ENCODE measurements around the gene DTD2.

The DTD2 gene

DNA sequence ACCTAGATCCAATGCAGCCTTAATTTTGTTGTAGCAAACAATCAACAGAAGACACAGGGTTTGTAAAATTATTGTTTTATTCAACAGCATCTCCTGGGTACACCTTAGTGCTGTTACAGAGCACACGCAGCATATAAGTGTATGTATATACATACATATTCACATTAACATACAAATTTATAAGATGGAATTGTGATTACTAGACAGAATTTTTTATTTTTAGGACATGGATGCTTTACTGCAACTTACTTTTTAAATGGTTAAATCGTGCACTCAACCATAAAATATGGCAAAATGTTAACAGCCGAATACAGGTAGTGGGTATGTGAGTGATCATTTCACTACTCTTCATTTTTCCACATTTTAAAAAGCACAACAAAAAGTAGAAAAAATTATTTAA, 53.6 kb downstream of the DTD2 start:
- no peak for TF ChIP-seq FOXP2 (optimal IDR thresholded peaks at IDR 0.05; ENCODE audit: borderline replicate concordance, extremely low read depth, extremely low read length, insufficient read depth)
- TF ChIP-seq, protein P1, sequence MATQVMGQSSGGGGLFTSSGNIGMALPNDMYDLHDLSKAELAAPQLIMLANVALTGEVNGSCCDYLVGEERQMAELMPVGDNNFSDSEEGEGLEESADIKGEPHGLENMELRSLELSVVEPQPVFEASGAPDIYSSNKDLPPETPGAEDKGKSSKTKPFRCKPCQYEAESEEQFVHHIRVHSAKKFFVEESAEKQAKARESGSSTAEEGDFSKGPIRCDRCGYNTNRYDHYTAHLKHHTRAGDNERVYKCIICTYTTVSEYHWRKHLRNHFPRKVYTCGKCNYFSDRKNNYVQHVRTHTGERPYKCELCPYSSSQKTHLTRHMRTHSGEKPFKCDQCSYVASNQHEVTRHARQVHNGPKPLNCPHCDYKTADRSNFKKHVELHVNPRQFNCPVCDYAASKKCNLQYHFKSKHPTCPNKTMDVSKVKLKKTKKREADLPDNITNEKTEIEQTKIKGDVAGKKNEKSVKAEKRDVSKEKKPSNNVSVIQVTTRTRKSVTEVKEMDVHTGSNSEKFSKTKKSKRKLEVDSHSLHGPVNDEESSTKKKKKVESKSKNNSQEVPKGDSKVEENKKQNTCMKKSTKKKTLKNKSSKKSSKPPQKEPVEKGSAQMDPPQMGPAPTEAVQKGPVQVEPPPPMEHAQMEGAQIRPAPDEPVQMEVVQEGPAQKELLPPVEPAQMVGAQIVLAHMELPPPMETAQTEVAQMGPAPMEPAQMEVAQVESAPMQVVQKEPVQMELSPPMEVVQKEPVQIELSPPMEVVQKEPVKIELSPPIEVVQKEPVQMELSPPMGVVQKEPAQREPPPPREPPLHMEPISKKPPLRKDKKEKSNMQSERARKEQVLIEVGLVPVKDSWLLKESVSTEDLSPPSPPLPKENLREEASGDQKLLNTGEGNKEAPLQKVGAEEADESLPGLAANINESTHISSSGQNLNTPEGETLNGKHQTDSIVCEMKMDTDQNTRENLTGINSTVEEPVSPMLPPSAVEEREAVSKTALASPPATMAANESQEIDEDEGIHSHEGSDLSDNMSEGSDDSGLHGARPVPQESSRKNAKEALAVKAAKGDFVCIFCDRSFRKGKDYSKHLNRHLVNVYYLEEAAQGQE (IDR thresholded peaks at IDR 0.05; ENCODE audit: insufficient read depth in 1 of 2, low read depth in 2 of 2, low read length in 2 of 2) = no peak

DNA sequence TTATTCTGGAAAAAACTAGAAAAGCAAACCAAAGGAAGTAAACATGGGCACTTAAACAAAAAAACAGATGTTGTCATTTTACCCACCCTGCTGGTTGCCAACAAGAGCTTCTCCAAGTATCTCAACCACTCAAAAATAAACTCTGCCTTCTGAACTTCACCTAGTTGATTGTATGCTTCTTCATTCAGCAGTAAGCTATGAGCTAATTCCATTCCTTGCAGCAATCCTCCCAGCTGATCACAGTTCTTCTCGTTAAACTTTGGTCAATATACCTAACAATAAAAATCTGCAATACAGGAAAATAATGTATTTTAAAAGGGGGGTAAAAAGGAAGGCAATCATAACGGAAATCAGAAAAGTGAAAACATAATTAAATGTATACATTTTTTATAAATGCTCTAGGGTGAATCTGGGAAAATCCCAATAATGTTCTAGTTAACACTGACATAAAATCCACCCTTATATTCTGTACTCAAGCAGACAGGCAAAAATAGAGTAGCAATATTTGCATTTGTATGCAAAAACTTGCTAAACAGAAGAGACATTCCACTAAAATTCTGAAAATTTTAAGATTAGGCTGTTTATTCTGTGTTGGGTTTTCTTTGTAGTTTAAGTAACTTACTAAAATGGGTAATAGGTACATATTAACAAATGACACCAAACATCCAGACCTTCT, 54.4 kb downstream of the DTD2 start:
- TF ChIP-seq SIN3A (IDR thresholded peaks at IDR 0.05; ENCODE audit: borderline replicate concordance, insufficient read depth, low read length) = no peak
- TF ChIP-seq TAF1 (IDR thresholded peaks at IDR 0.05; ENCODE audit: borderline replicate concordance, insufficient read depth, low read length) = no peak
- TF ChIP-seq FOXP2 (optimal IDR thresholded peaks at IDR 0.05; ENCODE audit: borderline replicate concordance, extremely low read depth, extremely low read length, insufficient read depth) = no peak
- TF ChIP-seq POLR2AphosphoS5 (IDR thresholded peaks at IDR 0.05; ENCODE audit: low read depth, low read length) = no peak
- TF ChIP-seq, protein P1 (IDR thresholded peaks at IDR 0.05; ENCODE audit: insufficient read depth in 1 of 2, low read depth in 2 of 2, low read length in 2 of 2) = no peak

- TF ChIP-seq TAF1 (IDR thresholded peaks at IDR 0.05; ENCODE audit: borderline replicate concordance, insufficient read depth, low read length) (no peak), FOXP2 (optimal IDR thresholded peaks at IDR 0.05; ENCODE audit: borderline replicate concordance, extremely low read depth, extremely low read length, insufficient read depth) (no peak), POLR2AphosphoS5 (IDR thresholded peaks at IDR 0.05; ENCODE audit: low read depth, low read length) (no peak), SIN3A (IDR thresholded peaks at IDR 0.05; ENCODE audit: borderline replicate concordance, insufficient read depth, low read length) (no peak)
- TF ChIP-seq, protein P1 (IDR thresholded peaks at IDR 0.05; ENCODE audit: insufficient read depth in 1 of 2, low read depth in 2 of 2, low read length in 2 of 2) = no peak
Observed at GRCh38 chr14:31401369-31401932, 55.9 kb downstream of the DTD2 start.

DNA sequence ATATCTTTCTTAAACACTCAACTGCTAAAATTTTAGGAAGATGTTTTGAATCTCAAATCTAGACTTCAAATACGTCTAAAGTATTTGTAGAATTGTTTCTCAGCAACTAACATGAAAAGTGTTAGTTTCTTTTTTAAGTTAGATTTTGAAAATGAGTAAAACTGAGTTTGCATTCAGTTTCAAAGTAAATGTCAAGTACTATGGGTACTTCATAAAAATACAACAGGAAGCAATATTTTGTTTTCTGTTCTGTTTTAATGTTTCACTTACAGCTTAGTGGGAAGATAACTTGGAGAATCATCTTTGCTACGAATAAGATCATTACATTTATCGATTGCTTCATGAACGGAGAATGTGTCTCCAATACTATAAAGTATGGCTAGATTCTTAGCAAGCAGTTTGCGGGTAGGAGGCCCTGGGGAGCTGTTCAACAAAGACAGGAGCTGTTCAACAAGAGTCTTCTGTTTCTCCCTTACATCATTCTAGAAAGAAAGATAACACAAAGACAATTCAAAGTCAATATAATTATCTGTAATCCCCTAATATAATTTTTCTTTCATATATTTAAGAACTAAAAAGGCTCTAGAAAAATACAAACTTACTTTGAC, 57.2 kb downstream of the DTD2 start:
- no peak for TF ChIP-seq SIN3A (IDR thresholded peaks at IDR 0.05; ENCODE audit: borderline replicate concordance, insufficient read depth, low read length)
- TF ChIP-seq, protein P1 (IDR thresholded peaks at IDR 0.05; ENCODE audit: insufficient read depth in 1 of 2, low read depth in 2 of 2, low read length in 2 of 2) = no peak
- TF ChIP-seq FOXP2 (optimal IDR thresholded peaks at IDR 0.05; ENCODE audit: borderline replicate concordance, extremely low read depth, extremely low read length, insufficient read depth) = no peak
- no peak for TF ChIP-seq TAF1 (IDR thresholded peaks at IDR 0.05; ENCODE audit: borderline replicate concordance, insufficient read depth, low read length)
- no peak for TF ChIP-seq POLR2AphosphoS5 (IDR thresholded peaks at IDR 0.05; ENCODE audit: low read depth, low read length)

Data from PFSK-1 (cell line).